GM21528 (cell line): Measurements from ENCODE around the gene ARMH4.
"Not testable (repeated sequence)": the region's sequence is repeated elsewhere in the genome, so short reads cannot be mapped to it uniquely, and the experiment has no call there.

ENCODE experiments used
- ATAC-seq: cut with Tn5 transposase; IDR thresholded peaks from one replicate; pipeline ENCODE4 v1.9.1; 2021; ENCODE audit warnings: mild to moderate bottlenecking, moderate library complexity; ENCODE audit not compliant: unreplicated experiment, low FRiP score

The ARMH4 gene

DNA sequence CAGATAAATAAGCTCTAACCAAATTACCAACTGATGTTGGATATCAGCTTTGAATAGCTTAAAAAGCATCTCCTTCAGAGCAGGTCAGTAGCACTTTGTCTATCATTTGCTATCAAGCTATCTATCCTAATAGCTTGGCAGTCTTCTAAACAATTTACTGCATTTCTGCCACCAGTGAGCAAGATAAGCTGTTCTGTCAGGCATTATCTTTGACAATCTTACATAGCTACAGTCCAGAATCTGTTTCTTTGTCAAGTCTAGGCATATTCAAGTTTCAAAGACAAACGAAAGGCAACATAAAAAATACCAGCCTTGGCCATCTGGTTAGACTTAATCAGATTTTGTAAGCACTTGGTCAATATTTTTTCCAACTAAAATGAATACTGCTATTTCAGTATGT, 5.6 kb downstream of the ARMH4 start:
- no peak for ATAC-seq

- ATAC-seq, result no peak
Measured at GRCh38 chr14:58145936-58146335, 6.1 kb downstream of the ARMH4 start.

DNA sequence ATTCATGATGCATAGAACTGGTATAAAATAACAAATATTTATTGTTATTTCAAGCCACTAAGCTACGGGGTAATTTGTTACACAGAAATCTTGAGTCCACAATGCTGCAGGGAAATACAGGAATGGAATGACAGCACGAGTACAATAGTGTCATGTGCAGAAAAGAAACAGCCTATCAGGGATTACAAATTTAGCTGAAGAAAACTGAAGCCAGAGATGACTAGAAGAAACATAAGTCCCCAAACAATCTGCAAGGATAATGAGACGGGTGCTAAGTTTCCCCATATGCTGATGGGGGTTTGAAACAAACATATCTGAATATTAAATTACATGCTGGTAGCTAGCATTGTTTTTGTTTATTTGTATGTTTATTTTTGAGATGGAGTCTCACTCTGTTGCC, 8.9 kb downstream of the ARMH4 start:
- no peak for ATAC-seq

DNA sequence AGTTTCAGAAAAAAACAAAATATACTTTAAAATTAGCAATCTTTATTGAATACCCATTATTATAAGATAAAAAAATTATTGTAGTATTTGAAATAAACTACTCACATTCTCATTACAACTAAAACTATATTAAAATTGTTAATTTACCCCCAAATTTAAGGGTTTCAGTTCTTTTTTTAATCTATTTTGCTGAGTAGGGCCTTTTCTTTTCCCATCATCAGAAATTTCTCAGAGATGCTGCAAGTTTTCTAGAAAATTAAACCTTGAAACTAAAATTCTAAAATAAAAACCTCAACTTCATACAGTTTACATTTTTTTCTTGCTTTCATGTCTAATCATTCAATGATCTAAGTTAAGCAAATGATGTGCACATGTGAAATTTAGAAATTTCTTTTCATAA, 10.1 kb downstream of the ARMH4 start:
- ATAC-seq, result no peak

- ATAC-seq, result no peak
Measured at GRCh38 chr14:58138714-58139482, 13.1 kb downstream of the ARMH4 start.

DNA sequence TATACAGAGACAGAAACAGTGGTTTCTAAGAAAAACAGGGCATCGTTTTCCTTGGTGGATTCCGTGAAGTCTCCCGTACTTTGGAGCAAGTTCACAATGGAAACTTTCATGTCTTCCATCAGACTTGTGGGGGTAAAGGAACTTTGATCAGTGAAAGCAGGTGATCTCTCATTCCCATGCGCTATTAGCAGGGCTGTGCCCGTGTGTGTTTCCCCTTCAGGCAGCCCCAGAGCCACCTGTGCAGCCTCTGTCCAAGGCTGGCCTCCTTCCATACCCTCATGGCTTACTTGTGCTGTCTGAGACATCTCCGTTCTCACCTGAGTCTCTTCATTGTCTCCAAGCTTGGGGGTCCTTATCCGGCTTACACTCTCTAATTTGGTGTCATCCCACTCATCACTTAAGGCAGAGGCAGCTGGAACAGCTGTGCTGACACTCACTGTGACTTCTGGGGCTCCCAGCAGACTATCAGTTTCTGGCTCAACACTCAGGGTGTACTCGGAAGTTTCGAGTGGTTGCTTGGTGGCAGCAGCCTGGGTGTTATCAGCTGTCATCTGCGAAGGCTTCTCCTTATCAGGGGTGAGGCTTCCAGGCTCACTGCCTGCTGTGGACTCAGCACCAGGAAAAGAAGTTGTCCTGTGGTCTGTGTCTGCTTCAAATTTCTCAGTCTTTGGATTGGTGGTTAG, 13.8 kb downstream of the ARMH4 start:
- no peak for ATAC-seq

GRCh38 chr14:58133739-58134138, 18.3 kb downstream of the ARMH4 start:
- ATAC-seq, result no peak

DNA sequence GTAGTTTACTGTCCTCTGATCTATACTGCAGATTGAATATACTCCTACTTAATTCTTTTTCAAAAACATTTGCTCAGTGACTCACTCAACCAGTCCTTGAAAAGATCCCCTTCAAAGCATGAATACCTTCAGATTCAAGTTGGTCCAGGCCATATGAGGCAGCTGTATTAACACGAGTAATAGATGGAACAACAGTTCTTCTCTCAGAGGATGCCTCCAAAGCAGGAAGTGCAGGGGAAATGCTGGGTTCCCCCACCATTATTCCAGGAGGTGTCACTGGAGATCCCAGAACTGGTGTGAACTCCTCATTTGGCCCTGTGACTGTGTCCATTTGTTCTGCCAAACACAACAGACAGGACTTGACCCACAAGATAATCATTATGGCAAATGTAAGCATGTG, 20.6 kb downstream of the ARMH4 start:
- ATAC-seq, result no peak

GRCh38 chr14:58130116-58130782, 21.8 kb downstream of the ARMH4 start:
- ATAC-seq, result no peak

DNA sequence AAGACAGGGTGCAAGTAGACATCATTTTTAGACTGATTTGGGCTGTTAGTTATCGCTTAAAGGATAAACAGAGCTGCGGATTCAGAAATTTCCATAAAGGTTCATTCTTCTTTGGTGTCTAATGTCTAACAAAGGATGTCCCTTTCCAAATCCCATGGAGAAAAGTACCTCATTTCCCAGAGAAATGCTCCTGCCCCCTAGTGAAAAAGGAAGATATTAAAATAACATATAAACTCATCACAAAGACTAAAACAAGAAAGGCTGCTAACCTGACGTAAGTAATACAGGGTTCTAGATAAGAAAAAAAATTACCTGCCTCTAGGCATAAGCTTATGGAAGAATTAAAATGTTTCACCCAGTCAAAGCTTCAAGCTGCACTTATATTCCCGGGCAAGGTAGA, 22.8 kb downstream of the ARMH4 start:
- ATAC-seq, result no peak

DNA sequence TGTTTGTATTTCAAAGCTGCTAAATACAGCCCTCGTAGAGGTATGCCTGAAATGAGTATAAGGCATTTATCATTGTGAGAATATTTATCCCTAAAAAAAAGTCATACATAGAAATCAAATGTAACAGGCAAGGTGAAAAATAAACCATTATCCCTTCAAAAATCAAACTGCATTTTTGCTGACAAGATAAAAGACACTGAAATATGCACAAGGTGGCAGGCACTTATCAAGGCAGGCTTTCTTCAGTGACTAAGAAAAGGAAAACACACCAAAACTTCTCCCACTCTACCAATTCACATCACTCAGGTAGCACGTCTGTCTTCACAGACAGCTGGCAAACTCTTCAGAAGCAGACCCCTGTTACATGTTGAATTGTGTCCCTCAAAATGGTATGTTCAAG, 23.6 kb downstream of the ARMH4 start:
- ATAC-seq, result no peak

DNA sequence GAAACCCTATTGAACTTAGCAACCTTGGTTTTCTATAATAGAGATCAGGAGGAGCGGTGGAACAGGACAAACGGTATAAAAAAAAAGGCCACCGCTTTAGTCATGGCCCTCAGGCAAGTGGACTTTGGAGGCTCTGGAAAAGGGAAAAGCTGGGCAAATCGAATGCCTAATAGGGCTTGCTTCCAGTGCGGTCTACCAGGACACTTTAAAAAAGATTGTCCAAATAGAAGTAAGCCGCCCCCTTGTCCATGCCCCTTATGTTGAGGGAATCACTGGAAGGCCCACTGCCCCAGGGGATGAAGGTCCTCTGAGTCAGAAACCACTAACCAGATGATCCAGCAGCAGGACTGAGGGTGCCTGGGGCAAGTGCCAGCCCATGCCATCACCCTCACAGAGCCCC, 29.5 kb downstream of the ARMH4 start:
- not testable (repeated sequence) for ATAC-seq

GRCh38 chr14:58121530-58122186, 30.4 kb downstream of the ARMH4 start:
- ATAC-seq, result no peak

- ATAC-seq, result no peak
Measured at GRCh38 chr14:58119381-58119780, 32.6 kb downstream of the ARMH4 start.

DNA sequence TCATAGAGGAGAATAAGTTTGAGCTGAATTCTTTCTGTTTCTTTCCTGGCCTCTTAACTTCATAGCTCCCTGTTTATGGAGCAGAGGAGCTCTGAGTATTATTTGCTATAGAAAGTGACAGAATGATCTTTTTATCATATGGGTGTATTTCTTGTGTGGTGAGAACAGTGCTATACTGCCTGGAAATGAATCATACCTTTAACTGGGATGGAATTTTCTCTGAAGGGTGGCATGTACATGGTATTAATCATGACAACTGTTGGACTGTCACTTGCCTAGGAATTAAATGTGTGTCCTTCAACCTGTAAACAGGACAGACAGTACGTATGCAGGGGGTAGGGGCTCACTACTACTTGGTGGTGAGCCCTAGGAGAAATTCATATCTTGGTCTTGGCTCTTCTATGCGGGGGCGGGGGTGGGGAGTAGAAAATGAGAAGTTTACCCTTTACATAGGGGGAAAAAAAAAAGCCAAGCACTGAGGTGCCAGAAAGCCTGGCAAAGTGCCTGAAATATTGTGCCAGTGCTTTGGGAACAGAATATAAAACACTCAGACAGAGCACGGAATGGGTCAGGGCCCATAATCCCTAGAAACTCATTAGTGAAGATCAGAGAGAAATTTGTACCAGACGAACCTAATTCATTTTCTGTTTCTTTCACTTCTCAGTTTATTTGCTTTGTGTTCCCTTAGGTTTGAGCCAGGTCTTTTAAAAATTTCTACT, 33.8 kb downstream of the ARMH4 start:
- no peak for ATAC-seq

GRCh38 chr14:58109744-58110143, 42.3 kb downstream of the ARMH4 start:
- no peak for ATAC-seq

DNA sequence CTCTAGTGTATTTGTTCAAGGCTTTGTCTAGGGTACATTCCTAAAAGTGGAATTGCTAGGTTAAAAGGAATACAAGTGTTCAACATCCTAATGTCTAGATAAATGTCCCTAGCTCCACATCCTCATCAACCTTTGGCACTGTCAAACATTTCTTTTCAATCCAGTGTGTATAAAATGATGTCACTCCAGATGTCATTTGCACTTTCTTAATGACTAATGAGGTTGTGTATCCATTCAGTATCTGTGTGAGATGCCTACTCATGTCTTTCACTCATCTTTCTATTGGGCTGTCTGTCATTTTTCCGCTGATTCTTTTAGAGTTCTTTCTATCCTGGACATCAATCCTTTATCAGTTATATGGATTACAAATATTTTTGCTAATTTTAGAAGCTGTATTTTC, 43.3 kb downstream of the ARMH4 start:
- no peak for ATAC-seq

GRCh38 chr14:58107947-58108552, 44.0 kb downstream of the ARMH4 start:
- no peak for ATAC-seq

- no peak for ATAC-seq
Measured at GRCh38 chr14:58107041-58107440, 45.0 kb downstream of the ARMH4 start.

GRCh38 chr14:58106446-58106845, 45.6 kb downstream of the ARMH4 start:
- no peak for ATAC-seq
